NCI-H1436 treated with DMSO at 0.1 percent for 48 hours (cell line): ENCODE data around the gene ACOXL.

ENCODE experiments used
- DNase-seq: peaks from one replicate; lab custom pipeline; 2025; lab: John Stamatoyannopoulos, UW

Gene ACOXL

GRCh38 chr2:111011218-111011617 is 278.8 kb downstream of the ACOXL start:
- DNase-seq, result no peak

- no peak for DNase-seq
Measured at GRCh38 chr2:111015283-111015995, 283.1 kb downstream of the ACOXL start.

- no peak for DNase-seq
Measured at GRCh38 chr2:111017034-111017622, 284.8 kb downstream of the ACOXL start.

GRCh38 chr2:111017909-111018308 is 285.5 kb downstream of the ACOXL start:
- no peak for DNase-seq

- DNase-seq, result no peak
Measured at GRCh38 chr2:111019381-111019780, 287.0 kb downstream of the ACOXL start.

GRCh38 chr2:111022633-111023032 is 290.3 kb downstream of the ACOXL start:
- DNase-seq, result no peak

GRCh38 chr2:111024496-111024895 is 292.1 kb downstream of the ACOXL start:
- no peak for DNase-seq

- no peak for DNase-seq
Measured at GRCh38 chr2:111025288-111025687, 292.9 kb downstream of the ACOXL start.

GRCh38 chr2:111028720-111029119 is 296.3 kb downstream of the ACOXL start:
- no peak for DNase-seq

GRCh38 chr2:111029181-111029927 is 297.0 kb downstream of the ACOXL start:
- DNase-seq, result no peak

- DNase-seq, result no peak
Measured at GRCh38 chr2:111030260-111030891, 298.0 kb downstream of the ACOXL start.

- no peak for DNase-seq
Measured at GRCh38 chr2:111030945-111031344, 298.6 kb downstream of the ACOXL start.

- no peak for DNase-seq
Measured at GRCh38 chr2:111031546-111032478, 299.4 kb downstream of the ACOXL start.

GRCh38 chr2:111032721-111033429 is 300.5 kb downstream of the ACOXL start:
- no peak for DNase-seq

- DNase-seq, result no peak
Measured at GRCh38 chr2:111034146-111034545, 301.8 kb downstream of the ACOXL start.

- DNase-seq, result no peak
Measured at GRCh38 chr2:111034606-111035005, 302.2 kb downstream of the ACOXL start.

- no peak for DNase-seq
Measured at GRCh38 chr2:111035830-111036441, 303.6 kb downstream of the ACOXL start.

- DNase-seq, result no peak
Measured at GRCh38 chr2:111037128-111037527, 304.8 kb downstream of the ACOXL start.

- DNase-seq, result no peak
Measured at GRCh38 chr2:111039628-111040383, 307.4 kb downstream of the ACOXL start.
